ENCODE data around the gene PRRT4. TPM values are rescaled to one million over a fixed set of nuclear protein-coding genes. Genes with fewer than 3 reads are reported as not detected.
A peak's percentile ranks its signal among the peaks of the same experiment; 100 is the strongest.

PRRT4 gene
- total RNA-seq, result 7.9 to 9.5 TPM (median 9.1 TPM) in 3 replicates

GRCh38 chr7:128361411-128362379 lies at the start of gene PRRT4:
PRRT4 (minus strand) TSS chr7:128361690.
- peak; percentile 37 to 76 for DNase-seq (ENCODE audit: low spot score in 2 of 2, unreplicated experiment in 2 of 2)

DNA sequence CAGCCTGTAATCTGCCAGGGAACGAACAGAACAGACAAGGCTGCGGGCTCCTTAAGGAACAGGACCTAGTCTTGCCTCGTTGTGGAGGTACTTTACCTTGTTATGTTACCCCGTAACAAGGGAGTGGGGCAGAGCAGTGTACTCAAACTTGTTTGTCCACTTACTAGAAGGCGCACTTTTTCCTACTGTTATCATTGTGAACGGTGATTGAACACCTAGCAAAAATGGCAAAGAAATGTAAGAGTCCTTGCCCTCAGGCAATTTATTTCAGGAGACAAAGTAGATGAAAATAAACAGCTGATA lies 48.9 kb upstream of the PRRT4 start:
- Mint-ChIP-seq H3K9me3 (peaks cover 6% of the 10 kb centered on the region), H3K4me1 (peaks cover 27% of the 10 kb centered on the region), H3K27me3 (ENCODE audit: low read depth) (peaks cover 2% of the 10 kb centered on the region), H3K27ac (peak overlapping the region; percentile 95), H3K4me3 (peak overlapping the region; percentile 87), H3K36me3 (no peaks in the 10 kb centered on the region)
- TF ChIP-seq, protein P1, sequence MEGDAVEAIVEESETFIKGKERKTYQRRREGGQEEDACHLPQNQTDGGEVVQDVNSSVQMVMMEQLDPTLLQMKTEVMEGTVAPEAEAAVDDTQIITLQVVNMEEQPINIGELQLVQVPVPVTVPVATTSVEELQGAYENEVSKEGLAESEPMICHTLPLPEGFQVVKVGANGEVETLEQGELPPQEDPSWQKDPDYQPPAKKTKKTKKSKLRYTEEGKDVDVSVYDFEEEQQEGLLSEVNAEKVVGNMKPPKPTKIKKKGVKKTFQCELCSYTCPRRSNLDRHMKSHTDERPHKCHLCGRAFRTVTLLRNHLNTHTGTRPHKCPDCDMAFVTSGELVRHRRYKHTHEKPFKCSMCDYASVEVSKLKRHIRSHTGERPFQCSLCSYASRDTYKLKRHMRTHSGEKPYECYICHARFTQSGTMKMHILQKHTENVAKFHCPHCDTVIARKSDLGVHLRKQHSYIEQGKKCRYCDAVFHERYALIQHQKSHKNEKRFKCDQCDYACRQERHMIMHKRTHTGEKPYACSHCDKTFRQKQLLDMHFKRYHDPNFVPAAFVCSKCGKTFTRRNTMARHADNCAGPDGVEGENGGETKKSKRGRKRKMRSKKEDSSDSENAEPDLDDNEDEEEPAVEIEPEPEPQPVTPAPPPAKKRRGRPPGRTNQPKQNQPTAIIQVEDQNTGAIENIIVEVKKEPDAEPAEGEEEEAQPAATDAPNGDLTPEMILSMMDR (IDR thresholded peaks at IDR 0.05; ENCODE audit: unreplicated experiment), result no peak
- DNase-seq (ENCODE audit: low spot score in 2 of 2, unreplicated experiment in 2 of 2), result no peak

More at GRCh38 chr7:128361411-128362379, at the start of gene PRRT4:
- peaks cover 48% of the 10 kb centered on the region for H3K27me3 Mint-ChIP-seq (ENCODE audit: low read depth)
- H3K36me3 Mint-ChIP-seq, result no peaks in the 10 kb centered on the region
- peak within 1 kb of the TSS; percentile 69 for H3K27ac Mint-ChIP-seq
- TF ChIP-seq, protein P1 (IDR thresholded peaks at IDR 0.05; ENCODE audit: unreplicated experiment), result no peak
- H3K9me3 Mint-ChIP-seq, result no peaks in the 10 kb centered on the region
- H3K4me3 Mint-ChIP-seq, result peak within 1 kb of the TSS; percentile 79
- peaks cover 18% of the 10 kb centered on the region for H3K4me1 Mint-ChIP-seq

DNA sequence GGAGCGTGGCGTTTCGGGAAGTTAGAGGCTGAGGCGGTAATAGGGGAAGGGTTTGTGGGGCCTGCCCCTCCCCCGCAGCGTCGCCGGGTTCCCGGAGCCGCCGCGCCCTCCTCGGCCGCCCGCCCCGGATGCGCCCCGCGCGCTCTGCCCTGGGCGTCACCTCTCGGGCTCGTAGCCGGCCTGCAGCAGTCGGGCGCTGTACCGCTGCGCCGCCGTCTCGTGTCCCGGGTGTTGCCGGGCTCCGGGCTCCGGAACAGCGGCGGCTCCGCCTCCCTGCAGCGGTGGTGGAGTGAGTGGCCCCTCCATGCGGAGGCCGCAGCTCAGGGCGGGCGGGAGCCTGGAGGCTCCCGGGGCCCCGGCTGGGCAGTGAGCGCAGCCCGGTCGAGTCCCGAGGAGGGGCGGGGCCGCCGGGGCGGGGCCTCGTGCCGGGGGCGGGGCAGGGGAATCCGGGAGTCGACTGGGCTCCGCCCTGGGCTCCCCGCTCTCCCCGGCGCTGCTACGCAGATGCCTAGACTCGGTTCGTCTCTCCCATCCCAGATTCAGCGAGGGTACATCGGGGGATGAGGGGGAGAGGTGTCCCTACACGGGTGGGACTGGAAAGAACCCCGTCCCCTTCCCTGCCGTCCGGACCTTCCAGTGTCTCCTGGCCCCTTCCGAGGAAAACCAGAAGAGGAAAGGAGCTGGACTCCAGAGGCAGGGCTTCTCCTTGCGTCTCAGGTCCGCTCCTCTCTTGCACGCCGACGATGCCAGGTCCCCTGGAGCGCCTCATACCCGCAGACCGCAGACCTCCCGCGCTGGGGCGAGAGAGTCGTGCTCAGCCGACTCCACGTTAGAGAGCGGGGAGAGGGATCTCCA lies 48.3 kb upstream of the PRRT4 start, which contains the start of gene IMPDH1:
Gene IMPDH1, minus strand, starts transcription at position 387 of the 855 bp plus-strand sequence. Its CDS starts 81 bp downstream, at position 306.
- TF ChIP-seq, protein P1 (IDR thresholded peaks at IDR 0.05; ENCODE audit: unreplicated experiment), result no peak
- Mint-ChIP-seq H3K4me3 (peak within 1 kb of the TSS; percentile 87), H3K27ac (peak within 1 kb of the TSS; percentile 95), H3K9me3 (peaks cover 6% of the 10 kb centered on the region), H3K27me3 (ENCODE audit: low read depth) (peaks cover 2% of the 10 kb centered on the region), H3K4me1 (peaks cover 30% of the 10 kb centered on the region), H3K36me3 (no peaks in the 10 kb centered on the region)
- peak; percentile 82 to 89 for DNase-seq (ENCODE audit: low spot score in 2 of 2, unreplicated experiment in 2 of 2)

DNA sequence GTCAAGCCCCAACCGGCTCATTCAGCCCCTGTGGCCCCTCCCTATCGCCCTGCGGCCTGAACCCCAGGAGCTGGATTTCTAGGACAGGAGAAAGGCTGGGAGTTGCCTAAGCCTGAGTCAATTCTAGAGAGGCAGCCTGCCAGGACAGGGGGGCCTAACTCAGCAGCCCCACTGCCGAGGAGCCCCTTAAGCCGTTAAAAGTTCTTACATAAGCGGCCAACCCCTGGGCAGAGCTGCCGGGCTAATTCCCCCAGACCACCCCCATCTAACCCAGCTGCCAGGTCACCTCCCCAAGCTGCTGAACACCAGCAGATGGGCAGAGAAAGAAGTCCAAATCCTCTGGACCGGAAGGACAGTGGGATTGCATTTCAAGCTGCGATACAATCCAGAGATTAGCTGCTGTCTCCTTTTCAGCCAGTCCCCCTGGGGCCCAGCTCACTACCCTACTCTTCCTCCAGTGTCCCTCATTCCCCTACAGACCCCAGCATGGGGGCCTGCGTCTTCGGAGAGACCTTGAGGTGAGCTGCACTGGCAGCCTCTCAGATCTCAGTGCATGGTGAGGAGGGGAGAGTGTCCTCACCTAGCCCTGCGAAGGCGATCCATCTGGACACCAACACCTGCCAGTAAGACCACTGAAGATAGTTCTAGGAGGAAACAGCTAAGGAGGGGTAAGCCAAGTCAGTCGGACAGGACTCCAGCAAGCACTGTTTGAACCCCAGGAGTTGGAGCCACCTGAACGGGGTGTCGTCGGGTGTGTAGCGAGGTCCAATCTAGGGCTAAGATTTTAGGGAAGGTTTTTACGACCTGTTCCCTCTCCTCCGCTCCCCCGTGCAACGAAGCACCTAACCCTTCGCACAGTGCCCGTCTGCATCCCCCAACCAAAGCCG lies 47.5 kb upstream of the PRRT4 start:
- H3K27ac Mint-ChIP-seq, result peak overlapping the region; percentile 55
- no peaks in the 10 kb centered on the region for H3K36me3 Mint-ChIP-seq
- H3K27me3 Mint-ChIP-seq (ENCODE audit: low read depth), result peaks cover 2% of the 10 kb centered on the region
- peaks cover 38% of the 10 kb centered on the region for H3K4me1 Mint-ChIP-seq
- H3K4me3 Mint-ChIP-seq, result peak overlapping the region; percentile 73
- peaks cover 6% of the 10 kb centered on the region for H3K9me3 Mint-ChIP-seq
- TF ChIP-seq, protein P1 (IDR thresholded peaks at IDR 0.05; ENCODE audit: unreplicated experiment), result no peak
- no peak for DNase-seq (ENCODE audit: low spot score in 2 of 2, unreplicated experiment in 2 of 2)
